GM08714 (cell line): ENCODE measurements around the gene PVALEF.

Source experiments
- H3K4me3 ChIP-seq: fragments of 200-500 bp; sonication (Bioruptor generic); 2 replicates; pipeline ENCODE4 v1.5.1; 2014; ENCODE audit warnings: mild to moderate bottlenecking, low read length, inconsistent platforms
- ZNF274 ChIP-seq: IDR thresholded peaks from 2 replicates; pipeline ENCODE4 v1.6.1; 2012; ENCODE audit warnings: mild to moderate bottlenecking, low read depth, low read length

The PVALEF gene

DNA sequence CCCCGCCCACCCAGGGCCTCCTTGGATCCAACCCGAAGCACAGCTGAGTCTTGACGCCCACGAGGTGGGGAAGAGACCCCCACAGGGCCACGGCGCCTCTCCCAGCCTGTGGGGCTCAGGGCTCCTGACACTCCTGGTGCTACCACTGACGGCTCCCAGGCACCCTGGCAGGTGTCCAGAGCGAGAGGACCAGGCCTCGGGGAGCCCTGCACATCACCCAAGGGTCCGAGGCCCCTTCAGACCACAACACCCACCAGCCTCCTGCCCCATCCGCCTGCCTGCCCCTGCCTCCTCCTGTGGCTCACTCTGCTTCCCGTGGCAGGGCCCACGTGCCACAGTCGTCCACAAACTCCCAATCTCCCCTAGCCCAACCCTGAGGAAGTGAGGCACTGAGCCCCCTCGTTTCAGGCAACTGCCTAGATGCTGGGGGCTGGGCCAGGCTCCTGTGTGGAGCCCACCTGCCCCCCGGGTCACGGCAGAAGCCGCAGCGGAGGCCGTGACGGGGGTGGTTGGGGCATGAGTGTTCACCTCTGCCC is 29.0 kb downstream of the PVALEF start:
- no peak for TF ChIP-seq ZNF274
- H3K4me3 ChIP-seq: no peak overlapping the region

DNA sequence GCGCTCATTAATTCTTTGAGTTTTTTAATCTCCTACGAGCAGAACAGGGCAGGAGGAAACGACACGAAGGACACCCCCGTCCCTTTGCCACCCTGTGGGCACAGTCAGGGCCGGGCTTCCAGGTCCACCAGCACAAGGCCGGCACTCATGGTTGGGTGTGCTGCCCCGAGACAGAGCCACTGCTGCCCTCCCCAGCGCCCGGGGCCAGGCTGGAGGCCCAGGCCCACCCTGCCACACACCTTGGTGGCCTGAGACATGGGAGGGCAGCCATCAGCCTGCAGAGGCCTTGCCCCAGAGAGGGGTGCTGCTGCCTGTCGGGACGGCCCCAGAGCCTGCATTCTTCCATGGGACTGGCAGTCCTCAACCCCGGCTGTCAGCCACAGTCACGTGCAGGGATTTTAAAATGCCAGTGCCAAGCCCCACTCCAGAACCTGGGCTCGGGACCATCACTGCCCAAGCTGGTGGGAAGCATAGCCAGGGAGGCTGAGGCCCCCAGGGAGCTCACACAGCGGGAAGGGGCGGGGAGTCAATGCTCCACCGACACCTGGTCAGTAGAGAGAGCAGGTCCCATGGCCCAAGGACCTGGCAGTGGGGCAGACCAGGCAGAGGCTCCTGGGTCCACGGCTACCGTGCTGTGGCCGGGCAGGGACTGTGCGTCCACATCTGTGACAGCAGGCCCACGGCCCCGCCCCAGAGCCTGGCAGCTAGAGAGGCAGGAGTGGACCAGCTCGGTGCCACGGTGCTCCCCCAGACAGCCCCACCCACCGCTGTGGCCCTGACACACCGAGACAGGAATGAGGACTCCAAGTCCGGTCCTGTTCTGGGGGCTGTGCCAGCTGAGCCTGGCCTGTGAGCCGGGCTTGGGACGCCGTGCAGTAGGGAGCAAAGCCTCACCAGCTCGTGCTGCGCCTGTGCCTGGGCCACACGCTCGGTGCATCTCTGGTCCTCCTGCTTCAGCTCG is 29.9 kb downstream of the PVALEF start:
- no peak for TF ChIP-seq ZNF274
- no peak overlapping the region for H3K4me3 ChIP-seq

DNA sequence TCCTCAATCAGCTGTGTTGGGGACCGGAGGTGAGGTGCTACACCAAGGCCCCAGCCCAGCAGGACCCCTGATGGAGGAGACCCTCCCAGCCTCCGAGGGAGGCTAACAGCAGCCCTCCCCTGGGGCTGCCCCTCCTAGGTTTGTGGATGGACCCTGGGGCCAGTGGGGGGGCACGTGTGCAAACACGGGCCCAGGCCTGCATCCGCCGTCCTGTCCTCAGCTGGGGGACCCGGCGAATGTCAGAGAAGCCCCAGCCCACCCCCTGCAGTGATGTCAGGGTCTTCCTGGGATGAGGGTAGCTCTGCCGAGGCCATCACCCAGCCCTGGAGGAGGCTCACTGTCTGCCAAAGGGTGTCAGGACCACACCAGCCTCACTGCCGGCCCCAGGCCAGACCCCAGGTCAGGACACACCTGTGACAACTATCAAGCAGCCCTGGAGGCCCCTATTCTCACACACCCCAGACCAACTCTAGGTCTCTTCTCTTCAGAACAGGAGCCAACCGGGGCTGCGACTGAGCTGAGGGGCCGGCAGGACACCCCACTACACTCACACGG is 30.7 kb downstream of the PVALEF start:
- no peak for TF ChIP-seq ZNF274
- H3K4me3 ChIP-seq: no peak overlapping the region

DNA sequence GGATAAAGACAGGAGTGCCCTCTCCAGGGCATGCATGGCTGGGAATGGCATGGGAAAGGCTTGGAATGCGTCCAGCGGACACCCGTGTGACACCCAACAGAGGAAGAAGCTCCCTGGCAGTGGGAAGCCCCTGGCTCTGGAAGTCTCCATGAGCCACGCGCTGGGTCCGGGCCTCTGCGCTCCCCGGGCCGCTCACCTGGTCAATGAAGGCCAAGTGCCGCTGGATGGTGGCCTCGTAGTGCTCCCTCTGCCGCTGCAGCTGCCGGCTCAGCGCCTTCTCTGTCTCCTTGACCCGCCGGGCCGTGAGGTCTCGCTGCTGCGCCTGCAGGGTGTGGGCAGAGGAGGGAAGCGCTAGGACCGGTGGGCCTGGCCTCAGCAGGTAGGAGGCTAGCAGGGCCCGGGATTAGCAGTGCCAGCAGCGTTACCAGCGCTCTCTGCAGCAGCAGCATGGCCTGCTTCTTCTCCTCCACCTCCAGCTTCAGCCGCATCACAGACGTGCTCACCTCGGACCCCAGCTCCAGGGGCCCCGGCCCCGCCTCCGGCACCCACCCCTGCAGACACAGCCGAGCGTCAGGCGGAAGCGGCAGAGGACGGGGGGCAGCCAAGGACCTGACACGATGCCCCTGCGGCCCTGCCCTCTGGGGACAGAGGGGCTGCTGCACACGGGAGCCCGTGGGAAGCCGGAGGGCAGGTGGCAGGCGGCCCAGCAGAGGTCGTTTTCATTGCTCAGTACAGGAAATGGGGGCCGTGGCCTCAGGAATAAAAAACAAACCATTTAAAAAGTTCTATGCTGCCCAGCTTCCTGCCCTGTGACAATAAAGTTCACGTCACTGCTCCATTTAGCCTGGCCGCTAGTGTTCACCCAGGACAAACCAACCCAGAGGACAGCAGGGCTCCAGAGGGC is 31.4 kb downstream of the PVALEF start:
- TF ChIP-seq ZNF274: no peak

DNA sequence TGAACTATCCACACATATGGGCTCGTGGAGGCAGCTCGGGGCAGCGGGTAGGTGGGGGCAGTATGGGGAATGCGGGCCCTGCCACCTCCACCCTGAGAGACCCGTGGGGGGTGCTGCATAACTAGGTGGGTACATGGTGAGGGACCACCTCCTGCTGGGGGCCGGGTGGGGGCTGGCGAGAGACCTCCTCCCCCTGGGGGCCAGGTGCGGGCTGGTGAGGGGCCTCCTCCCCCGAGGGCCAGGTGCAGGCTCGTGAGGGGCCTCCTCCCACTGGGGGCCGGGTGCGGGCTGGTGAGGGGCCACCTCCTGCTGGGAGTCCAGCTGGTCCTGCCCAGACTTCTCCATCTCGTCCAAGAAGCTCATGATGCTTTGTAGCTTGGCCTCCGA is 32.1 kb downstream of the PVALEF start:
- no peak for TF ChIP-seq ZNF274
- H3K4me3 ChIP-seq: no peak overlapping the region

More for the DNA sequence above, 31.4 kb downstream of the PVALEF start:
- no peak overlapping the region for H3K4me3 ChIP-seq

DNA sequence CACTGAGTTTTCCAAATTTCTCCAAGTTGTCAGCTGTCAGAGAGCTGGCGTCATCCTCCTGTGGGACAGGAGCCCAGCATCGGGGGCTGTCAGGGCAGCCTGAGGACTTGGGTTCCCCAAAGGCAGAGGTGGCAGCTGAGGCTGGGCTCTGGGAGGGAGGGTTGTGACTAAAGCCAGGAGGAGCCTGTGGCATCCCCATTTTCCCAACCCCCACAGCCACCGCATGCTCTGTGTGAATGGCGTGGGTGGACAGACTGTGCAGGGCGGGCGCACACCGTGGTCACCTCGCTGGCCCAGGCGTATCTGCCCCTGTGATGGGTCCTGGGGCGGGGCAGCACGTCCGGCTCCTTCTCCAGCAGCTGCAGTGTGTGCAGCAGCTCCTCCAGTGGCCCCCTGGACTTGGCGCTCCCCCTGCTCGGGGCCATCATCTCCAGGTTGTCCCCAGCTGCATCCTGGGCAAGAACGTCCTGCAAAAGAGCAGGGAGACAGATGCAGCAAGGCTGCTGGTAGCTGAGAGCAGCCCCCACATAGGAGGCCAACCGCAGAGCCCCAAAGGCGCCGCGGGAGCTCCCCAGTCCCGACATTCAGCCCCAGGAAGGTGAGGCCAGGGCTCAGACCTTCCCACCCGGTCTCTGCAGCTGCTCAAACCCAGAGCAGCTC is 32.7 kb downstream of the PVALEF start:
- no peak overlapping the region for H3K4me3 ChIP-seq
- no peak for TF ChIP-seq ZNF274

DNA sequence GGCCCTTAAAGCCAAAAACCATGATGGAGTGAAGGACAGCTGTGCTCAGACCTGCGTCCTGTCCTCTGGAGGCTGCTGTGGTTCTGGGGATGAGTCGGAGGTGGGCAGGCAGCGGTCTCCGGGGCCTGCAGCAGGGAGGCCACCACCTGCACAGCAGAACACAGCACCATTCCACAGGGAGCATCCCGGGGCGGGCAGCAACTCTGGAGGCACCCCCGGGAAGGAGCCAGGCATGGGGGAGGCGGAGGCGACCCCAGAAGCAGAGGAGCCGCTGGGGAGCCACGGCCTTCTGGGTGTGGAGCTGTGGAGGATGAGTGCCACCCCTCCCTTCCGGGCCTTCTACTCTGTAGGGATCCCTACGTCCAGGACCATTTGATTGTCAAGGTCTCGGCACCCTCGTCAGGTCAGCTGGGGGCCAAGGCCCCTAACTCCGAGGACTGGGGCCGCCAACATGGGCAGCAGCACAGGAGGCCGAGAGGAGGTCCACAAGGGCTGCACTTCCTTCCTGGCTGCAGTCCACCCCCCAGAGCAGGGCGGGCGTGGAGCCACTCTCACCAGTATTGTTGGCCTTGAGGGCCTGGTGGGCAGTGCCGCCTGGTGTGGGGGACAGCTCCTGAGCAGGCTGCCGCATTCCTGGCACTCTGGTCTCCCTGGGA is 33.6 kb downstream of the PVALEF start:
- H3K4me3 ChIP-seq: no peak overlapping the region
- TF ChIP-seq ZNF274: no peak

DNA sequence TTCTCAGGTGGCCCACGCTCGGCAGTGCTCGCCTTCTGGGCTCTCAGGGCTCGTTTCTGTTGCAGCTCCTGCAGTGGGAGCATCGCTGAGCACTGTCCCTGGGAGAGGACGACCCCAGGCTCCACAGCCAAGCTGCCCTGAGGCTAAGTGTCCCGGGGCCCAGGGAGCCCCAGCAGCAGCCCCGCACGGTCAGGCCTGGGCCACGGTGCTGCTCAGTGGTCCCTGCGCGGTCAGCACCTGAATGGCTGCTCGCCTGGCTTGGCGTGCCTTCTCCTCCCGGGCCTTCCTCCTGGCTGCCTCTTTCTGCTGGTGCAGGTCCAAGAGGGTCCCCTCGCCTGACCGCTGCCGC is 34.1 kb downstream of the PVALEF start:
- TF ChIP-seq ZNF274: no peak
- no peak overlapping the region for H3K4me3 ChIP-seq

DNA sequence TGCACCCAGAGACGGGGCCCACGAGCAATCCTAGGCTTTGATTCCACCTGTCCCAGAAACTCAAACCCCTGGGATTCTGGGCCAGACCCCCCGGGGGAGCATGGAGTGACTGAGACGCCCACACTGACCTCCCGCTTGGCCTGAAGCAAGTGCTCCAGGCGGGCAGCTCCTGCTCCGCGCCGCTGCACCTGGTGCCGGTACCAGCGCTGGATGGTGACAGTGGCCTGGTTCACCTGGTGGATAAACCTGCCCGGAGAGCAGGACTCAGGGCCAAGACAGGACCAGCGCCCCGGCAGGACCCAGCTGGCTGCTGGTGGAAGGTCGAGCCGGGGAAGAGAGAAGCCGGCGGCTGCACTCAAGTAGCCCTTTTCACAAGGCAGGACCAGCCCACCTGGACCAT is 34.9 kb downstream of the PVALEF start:
- no peak overlapping the region for H3K4me3 ChIP-seq
- TF ChIP-seq ZNF274: no peak

DNA sequence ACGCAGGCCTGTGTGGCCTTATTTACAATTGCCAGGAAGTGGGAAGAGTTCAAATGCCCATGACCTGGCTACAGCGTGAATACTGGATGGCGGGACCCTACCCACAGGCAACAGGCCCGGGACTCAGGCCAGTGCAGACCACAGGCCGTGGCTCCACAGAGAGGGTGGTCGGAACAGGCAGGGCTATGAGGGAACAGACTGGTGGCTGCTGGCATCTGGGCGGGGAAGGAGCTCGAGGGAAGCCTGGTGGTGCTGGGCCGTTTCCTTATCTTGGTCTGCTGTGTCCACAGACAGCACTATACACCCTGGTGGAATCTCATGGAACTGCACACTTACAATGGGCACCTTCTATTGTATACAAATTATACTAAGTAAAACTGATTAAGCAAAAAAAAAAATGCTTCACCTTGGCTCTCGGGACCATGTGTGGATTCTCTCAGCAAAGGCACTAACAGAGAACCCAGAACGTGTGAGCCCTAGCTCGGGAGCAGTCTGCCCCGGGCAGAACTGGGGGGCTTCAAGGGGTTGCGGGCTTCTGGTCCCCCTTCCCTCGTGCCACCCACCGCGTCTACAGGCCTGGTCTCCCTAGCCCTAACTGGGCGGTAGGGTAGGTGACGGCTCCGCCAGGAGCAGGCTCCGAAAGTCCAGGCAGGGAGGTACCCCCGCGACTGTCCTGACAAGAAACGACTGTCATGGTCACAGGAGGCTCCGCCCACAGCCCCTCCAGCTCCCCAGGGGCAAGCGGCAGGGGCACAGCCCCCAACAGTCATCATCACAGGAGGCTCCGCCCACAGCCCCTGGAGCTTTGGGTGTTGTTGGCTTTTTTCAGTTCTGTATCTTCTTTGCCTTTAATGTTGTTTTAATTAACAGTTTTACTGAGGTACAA is 35.6 kb downstream of the PVALEF start:
- H3K4me3 ChIP-seq: no peak overlapping the region
- no peak for TF ChIP-seq ZNF274

DNA sequence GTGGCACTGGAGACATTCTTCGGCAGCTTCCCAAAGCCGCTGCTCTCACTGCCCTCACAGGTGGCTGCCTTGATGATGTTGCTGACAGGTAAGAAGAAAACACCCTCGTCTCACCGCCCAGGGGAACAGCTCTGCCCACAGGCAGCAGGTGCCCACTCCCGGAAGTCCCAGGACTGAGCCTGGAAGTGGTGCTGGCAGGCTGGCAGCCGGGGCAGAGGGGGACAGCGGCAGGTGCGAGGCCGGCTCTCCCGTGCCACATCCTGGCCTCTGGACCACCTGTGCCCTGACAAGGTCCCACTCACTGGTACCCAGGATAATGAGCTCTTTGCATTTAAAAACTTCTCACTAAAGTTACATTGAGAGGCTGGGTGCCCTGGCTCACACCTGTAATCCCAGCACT is 37.0 kb downstream of the PVALEF start:
- no peak overlapping the region for H3K4me3 ChIP-seq
- no peak for TF ChIP-seq ZNF274

DNA sequence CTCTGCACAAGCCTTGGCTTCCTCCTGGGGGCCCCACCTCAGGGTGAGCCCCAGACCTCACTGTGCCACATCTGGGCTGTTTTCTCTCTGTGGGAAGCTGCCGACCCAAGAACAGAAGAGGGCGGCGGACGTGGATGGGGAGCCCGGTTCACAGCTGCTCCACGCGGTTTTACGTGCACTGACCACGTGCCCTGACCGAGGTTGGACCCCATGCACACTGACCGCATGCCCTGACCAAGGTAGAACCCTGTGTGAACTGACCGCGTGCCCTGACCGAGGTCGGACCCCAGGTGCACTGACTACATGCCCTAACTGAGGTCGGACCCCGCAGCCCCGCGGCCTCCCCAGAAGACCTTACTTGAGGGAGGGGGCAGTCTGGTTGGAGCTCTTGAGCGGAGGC is 37.8 kb downstream of the PVALEF start:
- H3K4me3 ChIP-seq: no peak overlapping the region
- no peak for TF ChIP-seq ZNF274
